ENCODE results near the gene UBE2B. TPM values are rescaled to one million over a fixed set of nuclear protein-coding genes. Genes with fewer than 3 reads are reported as not detected.

UBE2B gene
- total RNA-seq, 1 experiment from 2014 or later, result 39.7 TPM

DNA sequence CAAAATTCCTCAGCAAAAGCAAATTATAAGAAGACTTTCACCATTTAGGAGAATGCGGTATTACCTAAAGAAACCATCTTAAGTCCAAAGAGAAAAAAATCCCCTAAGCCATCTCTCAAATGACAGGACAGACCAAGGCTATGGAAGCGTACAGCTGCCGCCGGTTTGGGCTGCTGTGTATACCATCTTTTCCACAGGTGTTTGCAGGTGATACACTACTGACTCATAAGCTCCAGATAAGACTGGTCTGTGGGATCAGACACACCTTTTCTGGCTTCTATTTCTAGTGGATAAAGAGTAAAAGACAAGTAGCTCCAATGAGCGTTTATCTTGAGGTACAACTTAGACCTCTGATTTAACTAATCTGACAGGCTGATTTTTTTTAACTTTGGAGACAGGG, 32.6 kb downstream of the UBE2B start (continued):
- no peak for TF ChIP-seq TCF7 (CRISPR knock-in tag; IDR thresholded peaks at IDR 0.05; ENCODE audit: low read depth)
- TF ChIP-seq MYBL2 (CRISPR knock-in tag; IDR thresholded peaks at IDR 0.05), result no peak

GRCh38 chr5:134406390-134406789, 35.0 kb downstream of the UBE2B start:
- Mint-ChIP-seq H3K9me3 (no peaks in the 10 kb centered on the region), H3K4me3 (no peak overlapping the region), H3K27ac (no peak overlapping the region), H3K36me3 (peaks cover 31% of the 10 kb centered on the region), H3K27me3 (ENCODE audit: low read depth) (no peaks in the 10 kb centered on the region), H3K4me1 (peaks cover 18% of the 10 kb centered on the region)
- ChIA-PET POLR2A (no interaction called here), CTCF (interaction anchor here (3.6 kb wide), 1 partner anchor 181 kb away, joined by 19 read pairs; no protein-coding TSS in a partner anchor)
- DNase-seq (ENCODE audit: low spot score), result no peak
- no peak for ATAC-seq
- TF ChIP-seq MXD4 (CRISPR knock-in tag; IDR thresholded peaks at IDR 0.05; ENCODE audit: borderline replicate concordance) (no peak), ZNF219 (CRISPR knock-in tag; IDR thresholded peaks at IDR 0.05; ENCODE audit: borderline replicate concordance) (no peak), GRHL2 (CRISPR knock-in tag; IDR thresholded peaks at IDR 0.05; ENCODE audit: insufficient replicate concordance, severe bottlenecking) (no peak), RORB (CRISPR knock-in tag; IDR thresholded peaks at IDR 0.05) (no peak), NR3C1 (CRISPR knock-in tag; conservative IDR thresholded peaks at IDR 0.05; ENCODE audit: low read depth) (no peak), ZSCAN18 (CRISPR knock-in tag; IDR thresholded peaks at IDR 0.05) (no peak), E2F4 (CRISPR knock-in tag; IDR thresholded peaks at IDR 0.05; ENCODE audit: borderline replicate concordance, low read depth) (no peak), ZBTB21 (CRISPR knock-in tag; IDR thresholded peaks at IDR 0.05; ENCODE audit: borderline replicate concordance) (no peak), ZNF281 (CRISPR knock-in tag; IDR thresholded peaks at IDR 0.05) (no peak), NR1H2 (CRISPR knock-in tag; IDR thresholded peaks at IDR 0.05) (no peak), ESRRA (CRISPR knock-in tag; IDR thresholded peaks at IDR 0.05; ENCODE audit: borderline replicate concordance) (no peak)
- TF ChIP-seq, protein P1, sequence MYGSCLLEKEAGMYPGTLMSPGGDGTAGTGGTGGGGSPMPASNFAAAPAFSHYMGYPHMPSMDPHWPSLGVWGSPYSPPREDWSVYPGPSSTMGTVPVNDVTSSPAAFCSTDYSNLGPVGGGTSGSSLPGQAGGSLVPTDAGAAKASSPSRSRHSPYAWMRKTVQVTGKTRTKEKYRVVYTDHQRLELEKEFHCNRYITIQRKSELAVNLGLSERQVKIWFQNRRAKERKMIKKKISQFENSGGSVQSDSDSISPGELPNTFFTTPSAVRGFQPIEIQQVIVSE (CRISPR knock-in tag; IDR thresholded peaks at IDR 0.05; ENCODE audit: borderline replicate concordance), result no peak
- TF ChIP-seq, protein P2, sequence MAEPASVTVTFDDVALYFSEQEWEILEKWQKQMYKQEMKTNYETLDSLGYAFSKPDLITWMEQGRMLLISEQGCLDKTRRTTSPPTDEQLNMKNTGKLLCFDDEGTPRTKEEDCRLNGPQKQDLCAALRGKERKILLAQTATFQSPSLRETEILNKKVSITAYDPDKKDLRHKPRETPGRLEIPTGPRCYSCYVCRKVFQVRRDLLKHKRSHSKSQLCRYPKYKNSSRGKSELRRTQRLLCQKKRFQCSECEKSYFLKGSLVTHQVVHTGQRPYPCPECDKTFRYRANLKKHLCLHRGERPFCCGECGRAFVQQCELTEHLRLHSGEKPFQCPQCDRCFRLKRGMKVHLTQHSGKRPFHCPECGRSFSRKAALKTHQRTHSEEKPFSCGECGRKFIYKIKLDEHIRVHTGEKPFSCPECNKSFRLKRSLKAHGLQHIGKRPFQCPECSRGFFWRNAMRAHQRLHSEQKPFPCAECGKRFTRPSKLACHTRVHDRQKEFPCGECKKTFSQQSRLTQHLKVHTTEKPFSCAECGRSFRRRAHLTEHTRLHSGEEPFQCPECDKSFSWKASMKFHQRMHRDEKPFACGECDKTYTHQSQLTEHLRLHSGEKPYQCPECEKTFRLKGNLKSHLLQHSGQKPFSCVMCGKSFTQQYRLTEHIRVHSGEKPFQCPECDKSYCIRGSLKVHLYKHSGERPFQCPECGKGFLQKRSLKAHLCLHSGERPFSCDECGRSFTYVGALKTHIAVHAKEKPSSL (CRISPR knock-in tag; conservative IDR thresholded peaks at IDR 0.05), result no peak
